Tibial nerve (tissue), 4 donors: Measurements from ENCODE around the gene ZC3HAV1L.

Experiments used
- CTCF ChIP-seq, 5 experiments: fragments of 200-600 bp in 3 of 5; fragments of 450-650 bp in 2 of 5; sonication (generic) in 3 of 5; IDR thresholded peaks; one replicate each; pipeline ENCODE4 v1.5.1; 2016 to 2019; ENCODE audit warnings: antibody characterized with exemption in 5 of 5, mild to moderate bottlenecking in 3 of 5, moderate library complexity in 2 of 5
- EP300 ChIP-seq, 2 donors: sonication (generic); formaldehyde crosslinking; IDR thresholded peaks; one replicate each; pipeline ENCODE4 v1.6.1; 2017; ENCODE audit warnings: antibody characterized with exemption in 2 of 2, mild to moderate bottlenecking in 1 of 2
- POLR2A ChIP-seq, 2 donors: fragments of 450-650 bp; IDR thresholded peaks; one replicate each; pipeline ENCODE4 v1.6.1; 2017; ENCODE audit warnings: antibody characterized with exemption in 2 of 2, mild to moderate bottlenecking in 2 of 2, moderate library complexity in 2 of 2

GRCh38 chr7:139054101-139054500 lies 18.3 kb upstream of the ZC3HAV1L start:
- TF ChIP-seq CTCF (IDR thresholded peaks at IDR 0.05) (no peak), POLR2A (IDR thresholded peaks at IDR 0.05) (no peak), EP300 (IDR thresholded peaks at IDR 0.05) (no peak)
